ENCODE data around the gene FOXD1. TPM values are rescaled to one million over a fixed set of nuclear protein-coding genes. Genes with fewer than 3 reads are reported as not detected.

FOXD1 gene
- total RNA-seq, 1 donor from 2014 or later, result 0.09 TPM

- Mint-ChIP-seq H3K27me3 (ENCODE audit: low read depth) (peaks cover 9% of the 10 kb centered on the region), H3K4me1 (peaks cover 2% of the 10 kb centered on the region)
- DNase-seq (ENCODE audit: low spot score in 2 of 2, unreplicated experiment in 2 of 2), result no peak
Observed at GRCh38 chr5:73486119-73486899, 37.7 kb upstream of the FOXD1 start.

GRCh38 chr5:73485715-73486114 lies 37.1 kb upstream of the FOXD1 start:
- Mint-ChIP-seq H3K27ac (no peak overlapping the region), H3K4me1 (peaks cover 2% of the 10 kb centered on the region), H3K9me3 (no peaks in the 10 kb centered on the region), H3K36me3 (no peaks in the 10 kb centered on the region), H3K4me3 (no peak overlapping the region), H3K27me3 (ENCODE audit: low read depth) (peaks cover 9% of the 10 kb centered on the region)
- no peak for DNase-seq (ENCODE audit: low spot score in 2 of 2, unreplicated experiment in 2 of 2)
- no peak for TF ChIP-seq CTCF (IDR thresholded peaks at IDR 0.05; ENCODE audit: unreplicated experiment)

More at GRCh38 chr5:73486119-73486899, 37.7 kb upstream of the FOXD1 start:
- TF ChIP-seq CTCF (IDR thresholded peaks at IDR 0.05; ENCODE audit: unreplicated experiment), result no peak
- H3K9me3 Mint-ChIP-seq, result no peaks in the 10 kb centered on the region
- no peak overlapping the region for H3K4me3 Mint-ChIP-seq
- H3K27ac Mint-ChIP-seq, result no peak overlapping the region
- H3K36me3 Mint-ChIP-seq, result no peaks in the 10 kb centered on the region

- Mint-ChIP-seq H3K4me3 (no peak overlapping the region), H3K36me3 (no peaks in the 10 kb centered on the region), H3K27ac (no peak overlapping the region), H3K27me3 (ENCODE audit: low read depth) (peaks cover 14% of the 10 kb centered on the region), H3K4me1 (peaks cover 2% of the 10 kb centered on the region), H3K9me3 (no peaks in the 10 kb centered on the region)
- DNase-seq (ENCODE audit: low spot score in 2 of 2, unreplicated experiment in 2 of 2), result no peak
- TF ChIP-seq CTCF (IDR thresholded peaks at IDR 0.05; ENCODE audit: unreplicated experiment), result no peak
Observed at GRCh38 chr5:73484511-73484910, 35.9 kb upstream of the FOXD1 start.

- H3K36me3 Mint-ChIP-seq, result no peaks in the 10 kb centered on the region
- no peak overlapping the region for H3K4me3 Mint-ChIP-seq
- no peaks in the 10 kb centered on the region for H3K9me3 Mint-ChIP-seq
- no peak for TF ChIP-seq CTCF (IDR thresholded peaks at IDR 0.05; ENCODE audit: unreplicated experiment)
- no peak overlapping the region for H3K27ac Mint-ChIP-seq
- H3K27me3 Mint-ChIP-seq (ENCODE audit: low read depth), result peaks cover 18% of the 10 kb centered on the region
- H3K4me1 Mint-ChIP-seq, result peaks cover 2% of the 10 kb centered on the region
- DNase-seq (ENCODE audit: low spot score in 2 of 2, unreplicated experiment in 2 of 2), result no peak
Observed at GRCh38 chr5:73483676-73484075, 35.1 kb upstream of the FOXD1 start.

GRCh38 chr5:73482383-73483136 lies 34.0 kb upstream of the FOXD1 start:
- no peak overlapping the region for H3K4me3 Mint-ChIP-seq
- no peak for TF ChIP-seq CTCF (IDR thresholded peaks at IDR 0.05; ENCODE audit: unreplicated experiment)
- no peak for DNase-seq (ENCODE audit: low spot score in 2 of 2, unreplicated experiment in 2 of 2)
- no peaks in the 10 kb centered on the region for H3K36me3 Mint-ChIP-seq
- no peaks in the 10 kb centered on the region for H3K9me3 Mint-ChIP-seq
- H3K27me3 Mint-ChIP-seq (ENCODE audit: low read depth), result peaks cover 18% of the 10 kb centered on the region
- H3K4me1 Mint-ChIP-seq, result no peaks in the 10 kb centered on the region
- H3K27ac Mint-ChIP-seq, result no peak overlapping the region

All from mesothelial cell of epicardium (in vitro differentiated cells).